PC-9 (cell line): ENCODE measurements around the gene CAMLG. TPM values are rescaled to one million over a fixed set of nuclear protein-coding genes. Genes with fewer than 3 reads are reported as not detected.

Experiments used
- BruUV-seq: library from RNA; stranded (reverse); fragments of 400-500 nt; replicated peaks from 2 replicates; lab custom pipeline; 2021; lab: Mats Ljungman, UMichigan
- CTCF ChIA-PET: fragments of 300-600 bp; sonication (Branson Sonifier 250); formaldehyde crosslinking; loops from one replicate; lab custom pipeline; 2022; ENCODE audit warnings: antibody characterized with exemption; lab: Charles Lee
- POLR2A ChIA-PET: fragments of 300-600 bp; sonication (Branson Sonifier 250); formaldehyde crosslinking; loops from one replicate; lab custom pipeline; 2022; ENCODE audit warnings: antibody characterized with exemption; ENCODE audit not compliant: unreplicated experiment; lab: Charles Lee
- DNase-seq, 2 experiments: peaks; one replicate each; pipeline versions ENCODE4 v3.0.0 to v3.0.0-alpha.2; 2015 to 2022; ENCODE audit warnings: mixed read lengths in 1 of 2
- H2AFZ ChIP-seq: fragments of 200-600 bp; sonication (generic); 2 replicates; pipeline ENCODE4 v1.8.1; 2017; ENCODE audit warnings: antibody characterized with exemption
- H3F3A ChIP-seq: fragments of 200-600 bp; sonication (generic); 2 replicates; pipeline ENCODE4 v1.8.1; 2017; ENCODE audit warnings: antibody characterized with exemption, mild to moderate bottlenecking, low read depth; ENCODE audit not compliant: insufficient read depth
- H3K27ac ChIP-seq: fragments of 200-600 bp; sonication (generic); 2 replicates; pipeline ENCODE4 v1.6.1; 2016; ENCODE audit warnings: mixed run types
- H3K27me3 ChIP-seq: fragments of 200-600 bp; sonication (generic); 2 replicates; pipeline ENCODE4 v1.6.1; 2016; ENCODE audit warnings: low read depth, mixed run types; ENCODE audit not compliant: insufficient read depth
- H3K36me3 ChIP-seq: fragments of 200-600 bp; sonication (generic); 2 replicates; pipeline ENCODE4 v1.6.1; 2016; ENCODE audit warnings: low read depth, mixed run types
- H3K4me1 ChIP-seq: fragments of 200-600 bp; sonication (generic); replicated peaks from 2 replicates; pipeline ENCODE4 v1.6.1; 2016; ENCODE audit warnings: mixed run types; ENCODE audit not compliant: insufficient read depth
- H3K4me2 ChIP-seq: fragments of 200-600 bp; sonication (generic); 2 replicates; pipeline ENCODE4 v1.6.1; 2017; ENCODE audit warnings: mixed run types
- H3K4me3 ChIP-seq: fragments of 200-600 bp; sonication (generic); 2 replicates; pipeline ENCODE4 v1.6.1; 2016; ENCODE audit warnings: mixed run types
- H3K79me2 ChIP-seq: fragments of 200-600 bp; sonication (generic); 2 replicates; pipeline ENCODE4 v1.6.1; 2017; ENCODE audit warnings: low read depth, mixed run types
- H3K9me2 ChIP-seq: fragments of 200-600 bp; sonication (generic); 2 replicates; pipeline ENCODE4 v1.8.1; 2017; ENCODE audit warnings: mild to moderate bottlenecking; ENCODE audit not compliant: insufficient read depth
- H3K9me3 ChIP-seq: fragments of 200-600 bp; sonication (generic); 2 replicates; pipeline ENCODE4 v1.8.1; 2016; ENCODE audit warnings: low read depth; ENCODE audit not compliant: insufficient read depth
- H4K20me1 ChIP-seq: fragments of 200-600 bp; sonication (generic); 2 replicates; pipeline ENCODE4 v1.8.1; 2017; ENCODE audit not compliant: insufficient read depth
- EZH2 ChIP-seq: fragments of 200-600 bp; sonication (generic); IDR thresholded peaks from 2 replicates; pipeline ENCODE4 v1.8.0; 2017; ENCODE audit warnings: antibody characterized with exemption, low read depth
- intact Hi-C: fragments of 100-400 bp; cut with micrococcal nuclease; formaldehyde crosslinking; loops from one replicate; pipeline ENCODE4 v1.10.0; 2022; ENCODE audit not compliant: unreplicated experiment
- total RNA-seq: library from RNA; stranded (reverse); gene quantifications from 2 replicates; pipeline ENCODE4 v1.2.3, GENCODE V29; 2021
- TF ChIP-seq, protein P1 (sequence below): fragments of 200-600 bp; sonication (generic); conservative IDR thresholded peaks from 2 replicates; pipeline ENCODE4 v1.6.1; 2017; ENCODE audit warnings: mixed run types, antibody characterized with exemption, mild to moderate bottlenecking, moderate library complexity

Gene CAMLG
- total RNA-seq, 1 experiment from 2014 or later, result 24.4 TPM

- CTCF ChIA-PET, result no interaction called here
- BruUV-seq, result no TSS peak
- intact Hi-C loops, result loop anchor here (5.0 kb wide), 5 partner anchors 209 to 559 kb away; partner anchors contain the start of genes JADE2, SKP1 and UBE2B
Measured at GRCh38 chr5:134736173-134736812, 2.1 kb upstream of the CAMLG start.

GRCh38 chr5:134738963-134739661 is 764 bp downstream of the CAMLG start:
- ChIA-PET POLR2A (no interaction called here), CTCF (interaction anchor here (0.6 to 1.0 kb wide), 6 partner anchors 19 to 435 kb away, joined by 3 to 8 read pairs (median 4); partner anchors contain the start of gene DDX46)
- H3K4me1 ChIP-seq, result peaks cover 14% of the 10 kb centered on the region
- H3K27me3 ChIP-seq, result no peaks in the 10 kb centered on the region
- H3K36me3 ChIP-seq, result 0 out of 2 replicates have a peak, but pooled peaks cover 10% of the 10 kb centered on the region
- H3F3A ChIP-seq, result 0 out of 2 replicates have a peak, but pooled peaks cover 10% of the 10 kb centered on the region
- peak; percentile 40 to 63 for DNase-seq
- H4K20me1 ChIP-seq, result no peaks in the 10 kb centered on the region
- BruUV-seq, result TSS peak; percentile 45
- intact Hi-C loops, result loop anchor here (1.0 to 5.0 kb wide), 7 partner anchors 152 to 562 kb away; partner anchors contain the start of genes JADE2, PCBD2, SKP1 and UBE2B
- peaks cover 36% of the 10 kb centered on the region for H3K79me2 ChIP-seq
- peak overlapping the region; percentile 95 for H2AFZ ChIP-seq
- no peaks in the 10 kb centered on the region for H3K9me2 ChIP-seq
- H3K4me3 ChIP-seq, result peak overlapping the region; percentile 72
- no peaks in the 10 kb centered on the region for H3K9me3 ChIP-seq
- H3K4me2 ChIP-seq, result peak overlapping the region; percentile 82
- no peak for TF ChIP-seq EZH2
- TF ChIP-seq, protein P1, sequence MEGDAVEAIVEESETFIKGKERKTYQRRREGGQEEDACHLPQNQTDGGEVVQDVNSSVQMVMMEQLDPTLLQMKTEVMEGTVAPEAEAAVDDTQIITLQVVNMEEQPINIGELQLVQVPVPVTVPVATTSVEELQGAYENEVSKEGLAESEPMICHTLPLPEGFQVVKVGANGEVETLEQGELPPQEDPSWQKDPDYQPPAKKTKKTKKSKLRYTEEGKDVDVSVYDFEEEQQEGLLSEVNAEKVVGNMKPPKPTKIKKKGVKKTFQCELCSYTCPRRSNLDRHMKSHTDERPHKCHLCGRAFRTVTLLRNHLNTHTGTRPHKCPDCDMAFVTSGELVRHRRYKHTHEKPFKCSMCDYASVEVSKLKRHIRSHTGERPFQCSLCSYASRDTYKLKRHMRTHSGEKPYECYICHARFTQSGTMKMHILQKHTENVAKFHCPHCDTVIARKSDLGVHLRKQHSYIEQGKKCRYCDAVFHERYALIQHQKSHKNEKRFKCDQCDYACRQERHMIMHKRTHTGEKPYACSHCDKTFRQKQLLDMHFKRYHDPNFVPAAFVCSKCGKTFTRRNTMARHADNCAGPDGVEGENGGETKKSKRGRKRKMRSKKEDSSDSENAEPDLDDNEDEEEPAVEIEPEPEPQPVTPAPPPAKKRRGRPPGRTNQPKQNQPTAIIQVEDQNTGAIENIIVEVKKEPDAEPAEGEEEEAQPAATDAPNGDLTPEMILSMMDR, result peak; percentile 40; the same call in 1 of the 2 replicates
- H3K27ac ChIP-seq, result peak overlapping the region; percentile 38

More at GRCh38 chr5:134736173-134736812, 2.1 kb upstream of the CAMLG start:
- no peaks in the 10 kb centered on the region for H3K27me3 ChIP-seq
- H3K36me3 ChIP-seq, result 0 out of 2 replicates have a peak, but pooled peaks cover 1% of the 10 kb centered on the region
- POLR2A ChIA-PET, result interaction anchor here (0.7 kb wide), 1 partner anchor 367 kb away, joined by 4 read pairs; no protein-coding TSS in a partner anchor
- no peak overlapping the region for H3K4me2 ChIP-seq
- H3K4me3 ChIP-seq, result no peak overlapping the region
- no peak overlapping the region for H3K27ac ChIP-seq
- H4K20me1 ChIP-seq, result no peaks in the 10 kb centered on the region
- 0 out of 2 replicates have a peak, but pooled peaks cover 10% of the 10 kb centered on the region for H3F3A ChIP-seq
- H3K4me1 ChIP-seq, result peaks cover 14% of the 10 kb centered on the region
- H3K9me2 ChIP-seq, result no peaks in the 10 kb centered on the region
- peaks cover 28% of the 10 kb centered on the region for H3K79me2 ChIP-seq
- H3K9me3 ChIP-seq, result no peaks in the 10 kb centered on the region
- no peak for DNase-seq
- H2AFZ ChIP-seq, result no peak overlapping the region
- TF ChIP-seq EZH2, result no peak
- TF ChIP-seq, protein P1, result no peak

DNA sequence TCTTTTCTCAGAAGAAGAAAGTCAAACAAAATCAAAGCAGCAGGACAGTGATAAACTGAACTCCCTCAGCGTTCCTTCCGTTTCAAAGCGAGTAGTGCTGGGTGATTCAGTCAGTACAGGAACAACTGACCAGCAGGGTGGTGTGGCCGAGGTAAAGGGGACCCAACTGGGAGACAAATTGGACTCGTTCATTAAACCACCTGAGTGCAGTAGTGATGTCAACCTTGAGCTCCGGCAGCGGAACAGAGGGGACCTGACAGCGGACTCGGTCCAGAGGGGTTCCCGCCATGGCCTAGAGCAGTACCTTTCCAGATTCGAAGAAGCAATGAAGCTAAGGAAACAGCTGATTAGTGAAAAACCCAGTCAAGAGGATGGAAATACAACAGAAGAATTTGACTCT is 2.7 kb downstream of the CAMLG start:
- peaks cover 14% of the 10 kb centered on the region for H3K4me1 ChIP-seq
- H3K9me2 ChIP-seq, result no peaks in the 10 kb centered on the region
- ChIA-PET POLR2A (no interaction called here), CTCF (no interaction called here)
- H3K4me3 ChIP-seq, result no peak overlapping the region
- H4K20me1 ChIP-seq, result no peaks in the 10 kb centered on the region
- no peak overlapping the region for H3K4me2 ChIP-seq
- TF ChIP-seq, protein P1, result no peak
- no peak for TF ChIP-seq EZH2
- H3K36me3 ChIP-seq, result 0 out of 2 replicates have a peak, but pooled peaks cover 10% of the 10 kb centered on the region
- intact Hi-C loops, result no loop called here
- no peak for DNase-seq
- H2AFZ ChIP-seq, result no peak overlapping the region
- H3K27me3 ChIP-seq, result no peaks in the 10 kb centered on the region
- peaks cover 36% of the 10 kb centered on the region for H3K79me2 ChIP-seq
- no peaks in the 10 kb centered on the region for H3K9me3 ChIP-seq
- no TSS peak for BruUV-seq
- no peak overlapping the region for H3K27ac ChIP-seq
- 0 out of 2 replicates have a peak, but pooled peaks cover 10% of the 10 kb centered on the region for H3F3A ChIP-seq
